Upper lobe of left lung (tissue), 4 donors: Measurements from ENCODE around the gene TRPM2.

Experiments used
- POLR2A ChIP-seq, 4 donors: fragments of 450-650 bp; IDR thresholded peaks; one replicate each; pipeline ENCODE4 v1.5.1; 2016 to 2017; ENCODE audit warnings: antibody characterized with exemption in 4 of 4, mild to moderate bottlenecking in 2 of 4
- POLR2AphosphoS5 ChIP-seq, 2 donors: sonication (generic); formaldehyde crosslinking; IDR thresholded peaks; one replicate each; pipeline ENCODE4 v1.5.1; 2017; ENCODE audit warnings: antibody characterized with exemption in 2 of 2
- TF ChIP-seq, protein P1 (sequence below), 6 experiments: fragments of 450-650 bp in 4 of 6; fragments of 200-600 bp in 2 of 6; sonication (generic) in 2 of 6; IDR thresholded peaks; one replicate each; pipeline ENCODE4 v1.5.1; 2016 to 2019; ENCODE audit warnings: antibody characterized with exemption in 6 of 6

DNA sequence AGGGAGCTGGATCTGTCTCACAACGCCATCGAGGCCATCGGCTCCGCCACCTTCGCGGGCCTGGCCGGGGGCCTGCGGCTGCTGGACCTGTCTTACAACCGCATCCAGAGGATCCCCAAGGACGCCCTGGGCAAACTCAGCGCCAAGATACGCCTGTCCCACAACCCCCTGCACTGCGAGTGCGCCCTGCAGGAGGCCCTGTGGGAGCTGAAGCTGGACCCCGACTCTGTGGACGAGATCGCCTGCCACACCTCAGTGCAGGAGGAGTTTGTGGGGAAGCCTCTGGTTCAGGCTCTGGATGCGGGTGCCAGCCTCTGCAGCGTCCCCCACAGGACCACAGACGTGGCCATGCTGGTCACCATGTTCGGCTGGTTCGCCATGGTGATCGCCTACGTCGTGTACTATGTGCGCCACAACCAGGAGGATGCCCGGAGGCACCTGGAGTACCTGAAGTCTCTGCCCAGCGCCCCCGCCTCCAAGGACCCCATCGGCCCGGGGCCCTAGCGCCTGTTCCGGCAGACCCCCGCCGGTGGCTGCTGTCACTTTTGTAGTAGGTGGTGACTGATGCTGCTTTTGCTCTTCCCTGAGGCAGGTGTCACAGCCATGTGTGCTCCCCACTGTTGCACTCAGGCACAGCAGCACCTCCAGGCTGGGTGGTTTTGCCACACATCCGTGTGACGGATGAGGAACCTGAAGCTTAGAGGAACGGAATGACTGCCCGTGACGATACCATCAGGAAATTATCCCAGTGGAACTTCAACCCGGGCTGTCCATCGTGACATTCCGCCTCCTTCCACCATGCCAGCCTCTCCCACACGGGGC is 103.7 kb downstream of the TRPM2 start:
- TF ChIP-seq, protein P1, sequence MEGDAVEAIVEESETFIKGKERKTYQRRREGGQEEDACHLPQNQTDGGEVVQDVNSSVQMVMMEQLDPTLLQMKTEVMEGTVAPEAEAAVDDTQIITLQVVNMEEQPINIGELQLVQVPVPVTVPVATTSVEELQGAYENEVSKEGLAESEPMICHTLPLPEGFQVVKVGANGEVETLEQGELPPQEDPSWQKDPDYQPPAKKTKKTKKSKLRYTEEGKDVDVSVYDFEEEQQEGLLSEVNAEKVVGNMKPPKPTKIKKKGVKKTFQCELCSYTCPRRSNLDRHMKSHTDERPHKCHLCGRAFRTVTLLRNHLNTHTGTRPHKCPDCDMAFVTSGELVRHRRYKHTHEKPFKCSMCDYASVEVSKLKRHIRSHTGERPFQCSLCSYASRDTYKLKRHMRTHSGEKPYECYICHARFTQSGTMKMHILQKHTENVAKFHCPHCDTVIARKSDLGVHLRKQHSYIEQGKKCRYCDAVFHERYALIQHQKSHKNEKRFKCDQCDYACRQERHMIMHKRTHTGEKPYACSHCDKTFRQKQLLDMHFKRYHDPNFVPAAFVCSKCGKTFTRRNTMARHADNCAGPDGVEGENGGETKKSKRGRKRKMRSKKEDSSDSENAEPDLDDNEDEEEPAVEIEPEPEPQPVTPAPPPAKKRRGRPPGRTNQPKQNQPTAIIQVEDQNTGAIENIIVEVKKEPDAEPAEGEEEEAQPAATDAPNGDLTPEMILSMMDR (IDR thresholded peaks at IDR 0.05): no peak
- TF ChIP-seq POLR2A (IDR thresholded peaks at IDR 0.05) (no peak), POLR2AphosphoS5 (IDR thresholded peaks at IDR 0.05) (no peak)
